ENCODE measurements around the gene POLR1G.
"Not testable (repeated sequence)": the region's sequence is repeated elsewhere in the genome, so short reads cannot be mapped to it uniquely, and the experiment has no call there.

GRCh38 chr19:45407585-45407984 lies 1.1 kb downstream of the POLR1G start:
- not testable (repeated sequence) for TF ChIP-seq ZNF274 (IDR thresholded peaks at IDR 0.05; ENCODE audit: low read depth, low read length); SUZ12 (IDR thresholded peaks at IDR 0.05; ENCODE audit: extremely low read depth, insufficient read depth, insufficient read length)

Data from NT2/D1 (cell line).